ENCODE results near the gene KRT77. TPM values are rescaled to one million over a fixed set of nuclear protein-coding genes. Genes with fewer than 3 reads are reported as not detected.

The KRT77 gene
- total RNA-seq, 1 experiment from 2014 or later = not detected

DNA sequence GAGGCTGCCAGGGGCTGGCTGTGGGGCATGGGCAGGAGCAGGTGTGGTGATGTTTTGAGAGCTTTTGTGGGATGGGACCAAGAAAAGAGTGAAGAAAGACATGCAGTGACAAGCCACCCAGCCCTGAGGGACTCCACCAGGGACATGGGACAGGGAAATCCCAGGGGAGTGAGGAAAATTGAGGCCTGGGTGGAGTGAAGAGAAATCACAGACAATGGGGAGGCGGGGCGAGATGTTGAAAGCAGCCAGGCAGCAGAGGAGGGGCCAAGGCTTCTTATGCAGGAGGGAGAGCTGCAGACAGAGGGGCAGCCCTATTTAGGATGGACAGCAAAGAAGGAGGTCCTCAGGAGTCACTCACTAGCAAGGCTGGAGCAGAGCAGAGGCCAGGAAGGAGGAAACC is 18.9 kb downstream of the KRT77 start:
- no peak overlapping the region for H3K4me3 ChIP-seq (ENCODE audit: low read length)
- H3K4me2 ChIP-seq (ENCODE audit: low read length) = no peak overlapping the region
- no peak for DNase-seq
- intact Hi-C loops (cut with micrococcal nuclease) = no loop called here
- TF ChIP-seq EZH2 (IDR thresholded peaks at IDR 0.05; ENCODE audit: low read length, unreplicated experiment) = no peak
- TF ChIP-seq EZH2phosphoT487 (IDR thresholded peaks at IDR 0.05; ENCODE audit: borderline replicate concordance, low read length) = no peak
- TF ChIP-seq CTCF (conservative IDR thresholded peaks at IDR 0.05; ENCODE audit: low read depth, low read length) = no peak
- H3K79me2 ChIP-seq (ENCODE audit: low read length) = no peaks in the 10 kb centered on the region
- CTCF ChIA-PET = no interaction called here
- BruUV-seq (replicated peaks) = no TSS peak
- H2AFZ ChIP-seq (ENCODE audit: low read length) = no peak overlapping the region
- no peaks in the 10 kb centered on the region for H3K36me3 ChIP-seq (ENCODE audit: low read depth, low read length)
- H3F3A ChIP-seq (ENCODE audit: low read length, unreplicated experiment) = no peaks in the 10 kb centered on the region
- H3K9me2 ChIP-seq (replicated peaks; ENCODE audit: low read length) = no peaks in the 10 kb centered on the region
- no peak for ATAC-seq
- no peaks in the 10 kb centered on the region for H4K20me1 ChIP-seq (ENCODE audit: low read length)
- H3K27ac ChIP-seq (ENCODE audit: low read length) = no peak overlapping the region
- no peaks in the 10 kb centered on the region for H3K9me3 ChIP-seq (ENCODE audit: low read length)
- peaks cover 11% of the 10 kb centered on the region for H3K4me1 ChIP-seq (ENCODE audit: insufficient read depth, low read length)
- H3K27me3 ChIP-seq (ENCODE audit: low read length) = peaks cover 62% of the 10 kb centered on the region
- H3K9ac ChIP-seq (ENCODE audit: low read length) = no peak overlapping the region
- POLR2A ChIA-PET (ENCODE audit: unreplicated experiment) = no interaction called here

DNA sequence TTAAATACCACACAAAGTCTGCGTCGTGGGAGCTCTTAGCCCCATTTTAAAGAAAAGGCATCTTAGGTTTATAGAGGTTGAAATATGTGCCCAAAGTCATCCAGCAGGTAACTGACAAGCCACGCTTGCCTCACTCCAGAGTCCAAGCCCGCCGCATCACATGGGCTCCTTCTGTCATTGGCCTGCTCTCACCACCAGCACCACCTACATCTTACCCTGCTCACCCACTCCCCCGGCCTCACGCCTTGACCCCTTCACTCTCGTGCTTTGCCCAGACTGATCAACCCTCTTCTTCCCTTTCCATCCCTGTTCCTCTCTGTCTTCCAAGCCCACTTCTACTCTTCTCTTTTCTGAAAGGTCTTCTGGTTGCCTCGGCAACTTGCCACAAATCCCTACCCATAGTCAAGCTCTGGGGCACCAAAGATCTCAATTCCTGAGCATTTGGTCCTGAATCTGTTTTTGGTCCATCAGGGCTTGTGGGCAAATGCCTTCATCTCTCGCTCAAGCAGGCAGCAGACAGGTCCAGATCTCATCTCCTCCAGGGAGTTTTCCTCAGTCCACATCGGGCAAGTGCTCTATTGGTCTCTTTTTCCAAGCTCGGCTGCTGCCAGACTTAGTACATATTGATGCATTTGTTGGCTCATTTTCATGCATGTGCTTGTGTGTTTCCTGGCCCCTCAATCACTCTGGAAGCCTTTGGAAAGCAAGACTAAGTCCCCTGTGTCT is 19.6 kb downstream of the KRT77 start:
- no peak overlapping the region for H3K9ac ChIP-seq (ENCODE audit: low read length)
- H2AFZ ChIP-seq (ENCODE audit: low read length) = no peak overlapping the region
- H3K27ac ChIP-seq (ENCODE audit: low read length) = no peak overlapping the region
- DNase-seq (no peak), ATAC-seq (no peak)
- POLR2A ChIA-PET (ENCODE audit: unreplicated experiment) = no interaction called here
- H3K4me3 ChIP-seq (ENCODE audit: low read length) = no peak overlapping the region
- no peaks in the 10 kb centered on the region for H3K79me2 ChIP-seq (ENCODE audit: low read length)
- H3F3A ChIP-seq (ENCODE audit: low read length, unreplicated experiment) = no peaks in the 10 kb centered on the region
- intact Hi-C loops (cut with micrococcal nuclease) = no loop called here
- no peak overlapping the region for H3K4me2 ChIP-seq (ENCODE audit: low read length)
- H3K4me1 ChIP-seq (ENCODE audit: insufficient read depth, low read length) = peaks cover 11% of the 10 kb centered on the region
- no peaks in the 10 kb centered on the region for H3K9me3 ChIP-seq (ENCODE audit: low read length)
- CTCF ChIA-PET = no interaction called here
- no peaks in the 10 kb centered on the region for H3K9me2 ChIP-seq (replicated peaks; ENCODE audit: low read length)
- H4K20me1 ChIP-seq (ENCODE audit: low read length) = no peaks in the 10 kb centered on the region
- H3K36me3 ChIP-seq (ENCODE audit: low read depth, low read length) = no peaks in the 10 kb centered on the region
- BruUV-seq (replicated peaks) = no TSS peak
- TF ChIP-seq EZH2phosphoT487 (IDR thresholded peaks at IDR 0.05; ENCODE audit: borderline replicate concordance, low read length) (no peak), CTCF (conservative IDR thresholded peaks at IDR 0.05; ENCODE audit: low read depth, low read length) (no peak), EZH2 (IDR thresholded peaks at IDR 0.05; ENCODE audit: low read length, unreplicated experiment) (no peak)
- H3K27me3 ChIP-seq (ENCODE audit: low read length) = peaks cover 69% of the 10 kb centered on the region

DNA sequence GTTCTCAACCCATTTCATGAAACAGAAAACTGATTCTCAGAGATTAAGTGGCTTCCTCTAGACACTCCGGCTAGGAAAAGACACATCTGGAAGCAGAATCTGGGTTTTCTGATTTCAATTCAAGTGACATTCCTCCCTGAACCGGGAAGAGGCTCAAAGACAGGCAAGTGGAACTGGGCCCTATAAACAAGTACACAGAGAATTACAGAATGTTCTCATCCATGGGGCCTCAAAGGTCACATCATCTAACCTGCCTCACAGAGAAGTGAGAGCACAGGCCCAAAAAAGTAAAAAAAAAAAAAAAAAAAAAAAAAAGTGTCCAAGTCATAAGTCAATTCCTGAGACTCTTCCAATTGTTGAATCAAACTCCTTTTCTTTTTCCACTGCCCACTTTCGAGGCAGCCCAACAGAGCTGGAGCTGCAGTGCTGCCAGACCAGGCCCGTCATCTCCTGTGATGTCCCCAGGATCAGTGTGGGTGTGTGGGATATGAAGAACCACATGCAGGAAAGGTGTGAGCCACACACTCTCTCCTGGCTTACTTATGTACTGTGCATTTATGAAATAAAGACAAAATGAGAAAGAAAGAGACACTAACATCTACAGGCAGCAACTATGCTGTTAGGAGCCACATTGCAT is 20.3 kb downstream of the KRT77 start:
- intact Hi-C loops (cut with micrococcal nuclease) = no loop called here
- Histone ChIP-seq H3K9me3 (ENCODE audit: low read length) (no peaks in the 10 kb centered on the region), H3K9me2 (replicated peaks; ENCODE audit: low read length) (no peaks in the 10 kb centered on the region), H3K27ac (ENCODE audit: low read length) (no peak overlapping the region), H2AFZ (ENCODE audit: low read length) (no peak overlapping the region), H4K20me1 (ENCODE audit: low read length) (no peaks in the 10 kb centered on the region), H3F3A (ENCODE audit: low read length, unreplicated experiment) (no peaks in the 10 kb centered on the region), H3K27me3 (ENCODE audit: low read length) (peaks cover 76% of the 10 kb centered on the region), H3K9ac (ENCODE audit: low read length) (no peak overlapping the region), H3K4me1 (ENCODE audit: insufficient read depth, low read length) (peaks cover 9% of the 10 kb centered on the region), H3K4me3 (ENCODE audit: low read length) (no peak overlapping the region), H3K4me2 (ENCODE audit: low read length) (no peak overlapping the region), H3K36me3 (ENCODE audit: low read depth, low read length) (no peaks in the 10 kb centered on the region), H3K79me2 (ENCODE audit: low read length) (no peaks in the 10 kb centered on the region)
- POLR2A ChIA-PET (ENCODE audit: unreplicated experiment) = no interaction called here
- no TSS peak for BruUV-seq (replicated peaks)
- CTCF ChIA-PET = no interaction called here
- ATAC-seq = no peak
- no peak for DNase-seq
- no peak for TF ChIP-seq EZH2 (IDR thresholded peaks at IDR 0.05; ENCODE audit: low read length, unreplicated experiment)
- no peak for TF ChIP-seq EZH2phosphoT487 (IDR thresholded peaks at IDR 0.05; ENCODE audit: borderline replicate concordance, low read length)
- no peak for TF ChIP-seq CTCF (conservative IDR thresholded peaks at IDR 0.05; ENCODE audit: low read depth, low read length)

All from PC-3 (cell line).